H1 (cell line): ENCODE results near the gene MAN1A2. TPM values are rescaled to one million over a fixed set of nuclear protein-coding genes. Genes with fewer than 3 reads are reported as not detected.

ENCODE experiments used
- CTCF ChIA-PET: fragments of 300-600 bp; sonication (Branson Sonifier 250); formaldehyde crosslinking; loops from one replicate; lab custom pipeline; 2021; ENCODE audit not compliant: partially characterized antibody; lab: Charles Lee
- POLR2A ChIA-PET: fragments of 300-600 bp; sonication (Branson Sonifier 250); formaldehyde crosslinking; loops from one replicate; lab custom pipeline; 2021; ENCODE audit warnings: inconsistent platforms; ENCODE audit not compliant: partially characterized antibody; lab: Charles Lee
- DNase-seq, 2 experiments: peaks; one replicate each; pipeline versions ENCODE4 v3.0.0 to v3.0.0-alpha.2; 2010 to 2022; ENCODE audit warnings: low spot score in 2 of 2, low read depth in 1 of 2, mixed read lengths in 1 of 2
- FAIRE-seq: peaks from 2 replicates; lab custom pipeline; 2011; peaks lifted over from hg19 to GRCh38; lab: Jason Lieb, UNC
- H2AFZ ChIP-seq: 2 replicates; pipeline ENCODE4 v1.8.1; 2012; ENCODE audit warnings: low read length, inconsistent platforms
- H2AK5ac ChIP-seq: 2 replicates; pipeline ENCODE4 v1.6.1; 2013; ENCODE audit warnings: low read depth, low read length
- H2BK120ac ChIP-seq: replicated peaks from 2 replicates; pipeline ENCODE3; 2013; ENCODE audit warnings: low read depth, low read length, inconsistent platforms
- H2BK12ac ChIP-seq: 2 replicates; pipeline ENCODE4 v1.6.1; 2013; ENCODE audit warnings: low read depth, low read length
- H2BK15ac ChIP-seq: 2 replicates; pipeline ENCODE4 v1.6.1; 2013; ENCODE audit warnings: low read length
- H2BK20ac ChIP-seq: 2 replicates; pipeline ENCODE4 v1.6.1; 2013; ENCODE audit warnings: low read length
- H2BK5ac ChIP-seq: 2 replicates; pipeline ENCODE4 v1.6.1; 2013; ENCODE audit warnings: low read depth, low read length
- H3K14ac ChIP-seq: 2 replicates; pipeline ENCODE4 v1.6.1; 2013; ENCODE audit warnings: inconsistent platforms; ENCODE audit not compliant: insufficient read length
- H3K18ac ChIP-seq: 2 replicates; pipeline ENCODE4 v1.6.1; 2013; ENCODE audit warnings: low read length; ENCODE audit errors: extremely low read depth
- H3K23ac ChIP-seq: 2 replicates; pipeline ENCODE4 v1.6.1; 2013; ENCODE audit warnings: inconsistent platforms; ENCODE audit not compliant: insufficient read length
- H3K23me2 ChIP-seq: 2 replicates; pipeline ENCODE4 v1.6.1; 2013; ENCODE audit warnings: low read depth, low read length
- H3K27ac ChIP-seq: 2 replicates; pipeline ENCODE4 v1.6.1; 2011; ENCODE audit warnings: low read depth, low read length, inconsistent platforms
- H3K27me3 ChIP-seq, 4 experiments: replicated peaks in 1 of 4; 1 replicate in 1 of 4; 2 replicates in 3 of 4; pipeline versions ENCODE4 v1.6.1 to v1.8.1; 2011 to 2013; ENCODE audit warnings: low read length in 3 of 4, mild to moderate bottlenecking in 3 of 4, inconsistent platforms in 2 of 4, mixed read lengths in 2 of 4, moderate library complexity in 1 of 4; ENCODE audit not compliant: control insufficient read depth in 3 of 4, insufficient read depth in 3 of 4; ENCODE audit errors: extremely low read depth in 1 of 4
- H3K36me3 ChIP-seq, 4 experiments: 2 replicates each; pipeline versions ENCODE4 v1.6.1 to v1.8.1; 2011 to 2013; ENCODE audit warnings: mild to moderate bottlenecking in 4 of 4, low read length in 3 of 4, moderate library complexity in 2 of 4, control low read depth in 1 of 4, inconsistent platforms in 1 of 4; ENCODE audit not compliant: insufficient read depth in 4 of 4, control insufficient read depth in 2 of 4
- H3K4ac ChIP-seq: replicated peaks from 2 replicates; pipeline ENCODE3; 2013; ENCODE audit warnings: low read length, low read depth, mixed read lengths, inconsistent platforms; ENCODE audit not compliant: insufficient read length
- H3K4me1 ChIP-seq, 4 experiments: replicated peaks in 1 of 4; 1 replicate in 1 of 4; 2 replicates in 3 of 4; pipeline versions ENCODE4 v1.6.1 to v1.8.1; 2011 to 2013; ENCODE audit warnings: low read length in 3 of 4, inconsistent platforms in 2 of 4, mixed read lengths in 1 of 4; ENCODE audit not compliant: insufficient read depth in 4 of 4, control insufficient read depth in 3 of 4
- H3K4me2 ChIP-seq, 2 experiments: 2 replicates each; pipeline versions ENCODE4 v1.6.1 to v1.8.1; 2011 to 2013; ENCODE audit warnings: low read depth in 2 of 2, low read length in 2 of 2, control low read depth in 1 of 2, inconsistent platforms in 1 of 2, mild to moderate bottlenecking in 1 of 2; ENCODE audit not compliant: insufficient read depth in 1 of 2
- H3K4me3 ChIP-seq, 4 experiments: fragments of 200-600, 300-600 bp in 1 of 4; sonication (generic), shearing (Covaris generic), sonication (Bioruptor Twin) in 1 of 4; 2 replicates each; pipeline versions ENCODE4 v1.5.1 to v1.8.1; 2011 to 2016; ENCODE audit warnings: low read length in 4 of 4, low read depth in 3 of 4, control low read depth in 2 of 4, inconsistent platforms in 2 of 4, mild to moderate bottlenecking in 2 of 4, mixed read lengths in 1 of 4, moderate library complexity in 1 of 4; ENCODE audit not compliant: insufficient read depth in 2 of 4; ENCODE audit errors: extremely low read depth in 1 of 4
- H3K56ac ChIP-seq: replicated peaks from 2 replicates; pipeline ENCODE3; 2013; ENCODE audit warnings: low read depth, mild to moderate bottlenecking, mixed read lengths, low read length, inconsistent platforms; ENCODE audit not compliant: insufficient read length
- H3K79me1 ChIP-seq: 2 replicates; pipeline ENCODE4 v1.6.1; 2013; ENCODE audit warnings: low read depth, low read length, control low read depth
- H3K79me2 ChIP-seq, 2 experiments: 2 replicates each; pipeline versions ENCODE4 v1.6.1 to v1.8.1; 2012 to 2013; ENCODE audit warnings: low read length in 2 of 2, mild to moderate bottlenecking in 2 of 2, inconsistent platforms in 1 of 2; ENCODE audit not compliant: insufficient read depth in 2 of 2, control insufficient read depth in 1 of 2
- H3K9ac ChIP-seq, 4 experiments: replicated peaks in 1 of 4; 1 replicate in 1 of 4; 2 replicates in 3 of 4; pipeline versions ENCODE4 v1.6.1 to v1.8.1; 2011 to 2013; ENCODE audit warnings: low read depth in 3 of 4, low read length in 3 of 4, control low read depth in 2 of 4, mild to moderate bottlenecking in 2 of 4, moderate library complexity in 2 of 4, inconsistent platforms in 1 of 4; ENCODE audit errors: extremely low read depth in 1 of 4
- H3K9me3 ChIP-seq, 2 experiments: 2 replicates each; pipeline versions ENCODE4 v1.6.1 to v1.8.1; 2012 to 2013; ENCODE audit warnings: mild to moderate bottlenecking in 2 of 2, moderate library complexity in 2 of 2, control low read depth in 1 of 2, inconsistent platforms in 1 of 2, low read depth in 1 of 2, low read length in 1 of 2, mixed read lengths in 1 of 2; ENCODE audit not compliant: insufficient read depth in 2 of 2
- H4K20me1 ChIP-seq, 2 experiments: replicated peaks in 1 of 2; 2 replicates each; pipeline versions ENCODE3 to v1.8.1; 2011 to 2013; ENCODE audit warnings: inconsistent platforms in 2 of 2, low read length in 2 of 2, mild to moderate bottlenecking in 1 of 2; ENCODE audit not compliant: insufficient read depth in 2 of 2, control insufficient read depth in 1 of 2
- H4K5ac ChIP-seq: 2 replicates; pipeline ENCODE4 v1.6.1; 2013; ENCODE audit warnings: low read length, low read depth, mixed read lengths, inconsistent platforms; ENCODE audit not compliant: insufficient read length
- H4K8ac ChIP-seq: 2 replicates; pipeline ENCODE4 v1.8.0; 2013; ENCODE audit warnings: mild to moderate bottlenecking, moderate library complexity, low read length, inconsistent platforms; ENCODE audit not compliant: insufficient read depth; ENCODE audit errors: extremely low read depth
- H4K91ac ChIP-seq: replicated peaks from 2 replicates; pipeline ENCODE3; 2013; ENCODE audit warnings: low read length, mixed read lengths, inconsistent platforms; ENCODE audit not compliant: insufficient read length
- ATF2 ChIP-seq: IDR thresholded peaks from 2 replicates; pipeline ENCODE4 v1.6.1; 2012; ENCODE audit warnings: low read length, inconsistent platforms
- WGBS, 2 experiments: shearing (Covaris generic) in 1 of 2; methylation state at CpG; one replicate each; pipeline versions ENCODE4 v1.1.6 to v1.1.7; 2013 to 2015; ENCODE audit warnings: low lambda C conversion rate in 2 of 2, mixed read lengths in 2 of 2, inconsistent platforms in 1 of 2, low coverage in 1 of 2, missing lambda C conversion rate in 1 of 2; ENCODE audit not compliant: insufficient replicate concordance in 2 of 2, insufficient coverage in 1 of 2, insufficient read length in 1 of 2; ENCODE audit errors: extremely low coverage in 1 of 2, missing lambda C conversion rate in 1 of 2; 5-methylcytosine and 5-hydroxymethylcytosine counted together
- polyA plus RNA-seq, 7 experiments: library from polyadenylated mRNA; depleted of rRNA in 3 of 7; stranded (reverse) in 5 of 7; unstranded in 2 of 7; fragments of >200 nt in 5 of 7; fragments of 200-250 nt in 2 of 7; gene quantifications; 1 replicate in 5 of 7; 2 replicates in 1 of 7; 4 replicates in 1 of 7; pipeline versions ENCODE4 v1.2.1 to v1.2.3, GENCODE V29; 2011 to 2013; ENCODE audit warnings: missing spikeins in 2 of 7, mixed read lengths in 2 of 7
- total RNA-seq: library from RNA; stranded (reverse); fragmentation: NEBNext Ultra II Directional; extraction: Animal tissue kit (Norgen Biotek cat#: 25700); gene quantifications from 2 replicates; pipeline ENCODE4 v1.2.1, GENCODE V29; 2021

MAN1A2 gene
- total and polyA plus RNA-seq, 2 of the 8 experiments (the other 6 are each of a cell fraction or from before 2014, with no cell fraction given), result 5.5 to 18.8 TPM

GRCh38 chr1:117570988-117571409 lies 203.8 kb downstream of the MAN1A2 start:
- no peaks in the 10 kb centered on the region for H3K23me2 ChIP-seq
- no peak overlapping the region for H2BK12ac ChIP-seq
- H4K91ac ChIP-seq, result no peak overlapping the region
- H3K4me3 ChIP-seq, result no peak overlapping the region
- no peak overlapping the region for H3K9ac ChIP-seq
- no peaks in the 10 kb centered on the region for H3K79me1 ChIP-seq
- peak overlapping the region; percentile 57; the same call in 1 of the 2 replicates for H2AFZ ChIP-seq
- no peak overlapping the region for H2BK120ac ChIP-seq
- no peaks in the 10 kb centered on the region for H3K36me3 ChIP-seq
- no peaks in the 10 kb centered on the region for H3K9me3 ChIP-seq
- H4K5ac ChIP-seq, result no peak overlapping the region
- no peak overlapping the region for H3K23ac ChIP-seq
- no peak overlapping the region for H3K27ac ChIP-seq
- no peak overlapping the region for H3K56ac ChIP-seq
- no peak overlapping the region for H4K8ac ChIP-seq
- 65% methylated on average over 8 of the region's 8 CpGs; no CpG with 5 or more reads in 1 of the 2 experiments for WGBS, 2 experiments
- no peak overlapping the region for H3K4ac ChIP-seq
- POLR2A ChIA-PET, result interaction anchor here (0.6 to 0.8 kb wide), 2 partner anchors 36 to 37 kb away, joined by 3 to 4 read pairs; no protein-coding TSS in a partner anchor
- H3K79me2 ChIP-seq, result no peaks in the 10 kb centered on the region
- CTCF ChIA-PET, result interaction anchor here (0.5 to 2.2 kb wide), 6 partner anchors 9 to 103 kb away, joined by 3 to 9 read pairs (median 5); no protein-coding TSS in a partner anchor
- no peak for FAIRE-seq
- H3K4me2 ChIP-seq, result no peak overlapping the region
- peak in 1 of 2 experiments; percentile 38 for DNase-seq
- peaks cover 0 to 9% (median 1%) of the 10 kb centered on the region in 4 experiments; a peak in 2 of 7 replicates for H3K4me1 ChIP-seq
- no peaks in the 10 kb centered on the region for H4K20me1 ChIP-seq
- no peaks in the 10 kb centered on the region; a peak in 2 of 7 replicates for H3K27me3 ChIP-seq
- H3K18ac ChIP-seq, result no peak overlapping the region
- no peak overlapping the region for H3K14ac ChIP-seq
- no peak for TF ChIP-seq ATF2
- no peak overlapping the region for H2BK20ac ChIP-seq
- no peak overlapping the region for H2BK5ac ChIP-seq
- H2AK5ac ChIP-seq, result no peak overlapping the region
- H2BK15ac ChIP-seq, result no peak overlapping the region
